RCC 7860 (cell line): ENCODE measurements around the gene BCL11B.

Experiments used
- DNase-seq: peaks from one replicate; pipeline ENCODE4 v3.0.0-alpha.2; 2015; ENCODE audit warnings: low spot score
- FAIRE-seq: peaks from 2 replicates; lab custom pipeline; 2012; peaks lifted over from hg19 to GRCh38; lab: Jason Lieb, UNC

Gene BCL11B

GRCh38 chr14:99169776-99170356, 102.1 kb downstream of the BCL11B start:
- no peak for FAIRE-seq
- no peak for DNase-seq

GRCh38 chr14:99168330-99168729, 103.7 kb downstream of the BCL11B start:
- DNase-seq = no peak
- FAIRE-seq = no peak

- DNase-seq (no peak), FAIRE-seq (no peak)
Observed at GRCh38 chr14:99166506-99166905, 105.5 kb downstream of the BCL11B start.

GRCh38 chr14:99164712-99165111, 107.3 kb downstream of the BCL11B start:
- DNase-seq (no peak), FAIRE-seq (no peak)

GRCh38 chr14:99163446-99163845, 108.6 kb downstream of the BCL11B start:
- DNase-seq (no peak), FAIRE-seq (no peak)

- DNase-seq (no peak), FAIRE-seq (no peak)
Observed at GRCh38 chr14:99159341-99160340, 112.4 kb downstream of the BCL11B start.

- DNase-seq = no peak
- no peak for FAIRE-seq
Observed at GRCh38 chr14:99158646-99159165, 113.3 kb downstream of the BCL11B start.

GRCh38 chr14:99158150-99158549, 113.8 kb downstream of the BCL11B start:
- DNase-seq (no peak), FAIRE-seq (no peak)

GRCh38 chr14:99157676-99158075, 114.3 kb downstream of the BCL11B start:
- DNase-seq = no peak
- no peak for FAIRE-seq

- DNase-seq (no peak), FAIRE-seq (no peak)
Observed at GRCh38 chr14:99157246-99157645, 114.8 kb downstream of the BCL11B start.

GRCh38 chr14:99156814-99157213, 115.2 kb downstream of the BCL11B start:
- no peak for FAIRE-seq
- no peak for DNase-seq

- DNase-seq (no peak), FAIRE-seq (no peak)
Observed at GRCh38 chr14:99156090-99156425, 115.9 kb downstream of the BCL11B start.

- DNase-seq (no peak), FAIRE-seq (no peak)
Observed at GRCh38 chr14:99155173-99156089, 116.6 kb downstream of the BCL11B start.

GRCh38 chr14:99150236-99150635, 121.8 kb downstream of the BCL11B start:
- DNase-seq (no peak), FAIRE-seq (no peak)

- DNase-seq (no peak), FAIRE-seq (no peak)
Observed at GRCh38 chr14:99148861-99149610, 123.0 kb downstream of the BCL11B start.

GRCh38 chr14:99148131-99148530, 123.9 kb downstream of the BCL11B start:
- no peak for DNase-seq
- FAIRE-seq = no peak

- DNase-seq (no peak), FAIRE-seq (no peak)
Observed at GRCh38 chr14:99147366-99147740, 124.6 kb downstream of the BCL11B start.

GRCh38 chr14:99146616-99147365, 125.2 kb downstream of the BCL11B start:
- FAIRE-seq = no peak
- DNase-seq = no peak

- FAIRE-seq = no peak
- DNase-seq = no peak
Observed at GRCh38 chr14:99145307-99145706, 126.7 kb downstream of the BCL11B start.

GRCh38 chr14:99143793-99144192, 128.2 kb downstream of the BCL11B start:
- no peak for FAIRE-seq

More at GRCh38 chr14:99143793-99144192, 128.2 kb downstream of the BCL11B start:
- no peak for DNase-seq
